ENCODE measurements around the gene STK32C. TPM values are rescaled to one million over a fixed set of nuclear protein-coding genes. Genes with fewer than 3 reads are reported as not detected.

STK32C gene
- total RNA-seq, 1 experiment from 2014 or later, result 22.5 TPM

GRCh38 chr10:132178672-132179545, 128.8 kb downstream of the STK32C start:
- in situ Hi-C loops (cut with HindIII; ENCODE audit: low pct_unique_long_range_greater_than_20kb, low sequenced_read_pairs), result no loop called here

DNA sequence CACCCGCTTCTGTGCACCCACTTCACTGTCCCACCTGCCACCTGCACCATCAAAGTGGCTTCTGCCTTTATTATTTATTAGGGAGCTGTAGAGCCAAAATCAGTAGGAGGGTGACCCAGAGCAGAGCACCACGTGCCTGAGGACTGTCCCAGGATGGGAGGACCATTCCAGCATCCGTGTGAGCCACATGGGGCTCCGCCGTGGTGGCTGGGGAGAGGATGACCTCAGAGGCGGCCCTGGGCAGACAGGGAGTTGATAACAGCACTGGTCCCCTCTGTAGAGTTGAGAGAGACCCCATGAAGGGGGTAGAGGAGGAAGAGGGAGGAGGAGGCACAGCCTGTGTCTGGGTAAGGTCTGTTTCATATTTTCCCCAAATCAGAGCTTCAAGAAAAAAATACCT, 129.7 kb downstream of the STK32C start:
- in situ Hi-C loops (cut with HindIII; ENCODE audit: low pct_unique_long_range_greater_than_20kb, low sequenced_read_pairs), result no loop called here
- no peak for DNase-seq (ENCODE audit: low read depth)

More at GRCh38 chr10:132178672-132179545, 128.8 kb downstream of the STK32C start:
- no peak for DNase-seq (ENCODE audit: low read depth)

- in situ Hi-C loops (cut with HindIII; ENCODE audit: low pct_unique_long_range_greater_than_20kb, low sequenced_read_pairs), result no loop called here
- no peak for DNase-seq (ENCODE audit: low read depth)
Measured at GRCh38 chr10:132176623-132177500, 130.9 kb downstream of the STK32C start.

DNA sequence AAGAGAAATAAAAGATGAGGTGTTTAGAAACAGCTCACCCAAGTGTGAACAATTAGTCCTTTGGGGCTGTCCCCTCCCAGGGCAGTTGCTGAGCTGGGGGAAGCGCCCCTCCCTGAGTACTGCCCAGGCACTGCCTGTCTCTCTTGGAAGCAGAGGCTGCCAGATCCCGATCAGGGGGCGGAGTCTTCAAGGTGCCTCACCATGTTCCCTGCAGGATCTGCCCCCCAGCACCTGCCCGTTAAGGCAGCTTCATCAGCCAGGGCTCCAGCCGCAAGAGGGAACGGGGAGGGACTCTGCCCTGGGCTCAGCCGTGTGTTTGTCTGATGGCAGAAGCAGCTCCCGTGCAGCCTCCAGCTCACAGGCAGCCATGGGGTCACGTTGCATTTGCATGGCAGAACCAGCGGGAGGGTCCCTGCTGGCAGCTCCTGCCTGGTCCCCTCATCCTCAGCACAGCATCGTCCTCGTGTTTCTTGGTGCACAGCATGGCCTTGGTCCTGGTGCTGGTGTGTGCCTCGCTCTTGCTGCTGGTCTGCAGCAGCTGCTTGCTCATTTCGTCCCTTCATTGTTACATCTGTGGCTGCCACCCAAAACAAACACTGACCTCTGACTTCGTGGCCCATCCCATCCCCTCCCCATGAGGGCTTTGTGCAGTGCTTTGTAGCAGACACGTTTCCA, 131.7 kb downstream of the STK32C start:
- DNase-seq (ENCODE audit: low read depth), result no peak
- in situ Hi-C loops (cut with HindIII; ENCODE audit: low pct_unique_long_range_greater_than_20kb, low sequenced_read_pairs), result no loop called here

DNA sequence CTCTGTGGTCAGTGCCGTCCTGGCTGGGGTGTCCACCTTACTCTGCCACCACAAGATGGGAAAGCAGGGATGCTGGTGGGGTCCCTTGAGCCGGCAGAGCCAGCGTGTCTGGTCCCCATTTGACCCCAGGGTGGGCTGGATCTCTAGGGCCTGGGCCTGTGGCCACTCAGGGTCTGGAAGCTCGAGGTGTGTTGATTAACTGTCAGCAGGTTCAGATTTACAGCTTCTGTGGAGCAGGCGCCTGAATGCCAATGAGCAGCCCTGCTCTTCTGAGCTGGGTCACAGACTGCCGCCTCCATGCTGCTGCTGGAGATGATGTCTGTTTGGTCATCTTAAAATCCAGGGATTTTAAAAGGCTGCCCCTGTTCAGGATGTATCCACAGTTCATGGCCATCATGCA, 132.3 kb downstream of the STK32C start:
- in situ Hi-C loops (cut with HindIII; ENCODE audit: low pct_unique_long_range_greater_than_20kb, low sequenced_read_pairs), result no loop called here
- DNase-seq (ENCODE audit: low read depth), result no peak

- in situ Hi-C loops (cut with HindIII; ENCODE audit: low pct_unique_long_range_greater_than_20kb, low sequenced_read_pairs), result no loop called here
Measured at GRCh38 chr10:132174237-132174636, 133.5 kb downstream of the STK32C start.

DNA sequence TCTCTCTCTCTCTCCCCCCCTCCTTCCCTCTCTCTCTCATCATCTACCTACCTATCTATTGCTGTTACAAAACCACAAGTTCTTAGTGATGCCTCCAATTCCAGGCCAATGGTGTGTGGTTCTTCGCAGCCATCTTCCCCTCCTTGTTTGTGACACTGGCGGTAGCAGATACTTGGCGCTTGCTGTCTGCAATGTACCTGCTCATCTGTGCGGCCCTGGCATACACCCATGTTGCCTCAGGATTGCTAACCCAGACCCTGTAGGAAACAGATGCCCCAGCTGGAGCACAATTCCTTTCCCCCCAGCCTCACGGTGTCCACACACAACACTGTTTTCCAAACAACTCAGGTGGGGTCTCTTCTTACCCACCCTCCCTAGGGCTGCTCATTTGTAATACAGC, 134.6 kb downstream of the STK32C start:
- in situ Hi-C loops (cut with HindIII; ENCODE audit: low pct_unique_long_range_greater_than_20kb, low sequenced_read_pairs), result no loop called here
- no peak for DNase-seq (ENCODE audit: low read depth)

More at GRCh38 chr10:132174237-132174636, 133.5 kb downstream of the STK32C start:
- no peak for DNase-seq (ENCODE audit: low read depth)

- no peak for DNase-seq (ENCODE audit: low read depth)
- in situ Hi-C loops (cut with HindIII; ENCODE audit: low pct_unique_long_range_greater_than_20kb, low sequenced_read_pairs), result no loop called here
Measured at GRCh38 chr10:132172091-132173066, 135.4 kb downstream of the STK32C start.

DNA sequence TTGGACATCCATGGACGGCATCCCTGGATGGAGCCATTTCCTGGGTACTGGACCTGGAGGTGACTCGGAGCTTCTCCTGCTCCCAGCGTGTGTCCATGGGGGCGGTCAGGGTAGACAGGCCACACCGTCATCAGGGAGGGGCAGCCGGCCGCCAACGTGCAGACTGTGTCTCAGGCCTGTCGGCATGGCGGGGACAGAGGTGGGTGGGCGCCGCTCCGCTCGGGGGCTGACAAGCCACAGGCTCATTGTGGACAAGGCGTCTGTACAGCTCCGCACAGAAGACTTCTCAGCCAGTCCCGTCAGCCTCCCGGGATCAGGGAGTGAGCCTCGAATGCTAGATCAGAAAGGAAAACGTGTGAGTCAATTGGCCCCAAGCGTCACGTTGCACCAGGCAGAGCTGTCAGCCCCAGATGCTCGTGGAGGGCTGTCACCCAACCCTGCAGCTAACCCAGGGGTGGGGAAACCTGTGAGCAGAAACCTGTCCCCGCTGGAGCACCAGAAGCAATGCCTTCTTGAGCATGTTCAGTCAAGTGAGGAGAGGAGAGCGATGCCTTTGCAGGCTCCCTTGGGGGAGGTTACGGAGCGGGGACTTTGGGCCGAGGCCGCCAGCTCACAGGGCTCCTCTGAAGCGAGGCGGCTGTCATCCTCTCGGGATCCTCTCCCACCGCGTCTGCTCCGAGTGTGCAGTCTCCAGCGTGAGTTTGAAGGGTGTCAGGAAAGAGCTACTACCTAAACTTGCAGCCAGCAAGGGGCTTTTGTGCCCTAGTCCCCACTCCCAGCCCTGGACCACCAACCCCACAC, 137.0 kb downstream of the STK32C start:
- in situ Hi-C loops (cut with HindIII; ENCODE audit: low pct_unique_long_range_greater_than_20kb, low sequenced_read_pairs), result no loop called here

DNA sequence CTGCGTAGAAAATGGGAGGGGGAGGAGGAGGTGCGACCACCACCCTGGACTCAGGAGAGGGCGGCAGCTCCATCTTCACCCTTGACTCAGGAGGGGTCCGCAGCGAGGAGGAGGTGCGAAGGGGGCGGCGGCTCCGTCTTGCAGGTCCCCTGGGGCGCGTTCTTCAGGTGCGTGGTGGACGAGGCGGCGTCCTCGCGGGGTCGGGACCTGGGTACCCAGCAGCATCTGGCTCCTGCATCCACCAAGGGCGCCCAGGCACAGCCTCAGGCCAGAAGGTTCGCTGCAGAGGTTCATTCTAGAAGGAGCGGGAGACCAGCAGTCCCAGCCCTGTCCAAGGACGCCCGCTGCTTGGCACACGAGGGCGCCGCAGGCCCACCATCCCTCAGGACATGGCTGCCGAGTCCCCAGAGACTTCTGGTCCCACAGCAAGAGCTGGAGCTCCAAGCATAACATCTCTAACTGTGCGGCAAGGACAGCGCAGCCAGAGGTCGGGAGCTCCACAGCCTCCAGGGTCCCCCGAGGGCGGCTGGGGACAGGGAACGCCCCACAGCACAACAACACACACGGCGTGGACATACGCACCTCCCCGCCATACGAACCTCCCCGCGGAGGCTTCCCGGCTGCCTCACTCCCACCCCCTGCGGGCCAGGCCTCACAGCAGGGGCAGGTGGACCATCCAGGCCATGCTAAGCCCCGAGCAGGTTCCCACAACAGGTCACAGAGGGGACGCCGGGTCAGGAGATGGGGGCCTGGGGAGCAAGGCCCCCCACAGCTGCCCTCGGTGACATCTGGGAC, 137.8 kb downstream of the STK32C start:
- DNase-seq (ENCODE audit: low read depth), result no peak
- in situ Hi-C loops (cut with HindIII; ENCODE audit: low pct_unique_long_range_greater_than_20kb, low sequenced_read_pairs), result no loop called here

More for the DNA sequence above, 137.0 kb downstream of the STK32C start:
- DNase-seq (ENCODE audit: low read depth), result no peak

GRCh38 chr10:132169031-132169765, 138.6 kb downstream of the STK32C start:
- in situ Hi-C loops (cut with HindIII; ENCODE audit: low pct_unique_long_range_greater_than_20kb, low sequenced_read_pairs), result no loop called here
- DNase-seq (ENCODE audit: low read depth), result no peak

DNA sequence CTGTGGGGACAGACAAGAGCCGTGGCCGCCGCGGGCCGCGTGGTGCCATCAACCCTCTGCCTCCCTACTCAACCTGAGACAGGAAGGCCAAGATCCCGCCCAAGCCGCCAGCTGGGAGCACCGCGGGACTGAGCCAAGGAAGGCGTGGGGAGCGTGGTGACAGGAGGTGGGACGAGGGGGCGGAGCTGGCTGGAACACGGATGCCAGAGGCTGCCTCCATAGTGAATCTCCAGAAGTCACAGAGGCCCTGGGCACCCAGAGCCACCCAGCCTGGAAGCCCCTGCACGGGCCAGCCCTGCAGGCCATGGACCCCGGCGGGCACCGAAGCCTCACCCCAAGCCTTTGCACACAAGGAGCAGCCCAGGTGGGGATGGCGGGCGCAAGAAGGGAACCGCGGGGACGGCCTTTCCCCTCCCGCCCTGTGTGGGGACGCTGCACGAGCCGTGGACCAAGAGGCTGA, 139.1 kb downstream of the STK32C start:
- DNase-seq (ENCODE audit: low read depth), result no peak
- in situ Hi-C loops (cut with HindIII; ENCODE audit: low pct_unique_long_range_greater_than_20kb, low sequenced_read_pairs), result no loop called here

- in situ Hi-C loops (cut with HindIII; ENCODE audit: low pct_unique_long_range_greater_than_20kb, low sequenced_read_pairs), result no loop called here
- no peak for DNase-seq (ENCODE audit: low read depth)
Measured at GRCh38 chr10:132167976-132168375, 139.8 kb downstream of the STK32C start.

GRCh38 chr10:132167041-132167674, 140.6 kb downstream of the STK32C start:
- in situ Hi-C loops (cut with HindIII; ENCODE audit: low pct_unique_long_range_greater_than_20kb, low sequenced_read_pairs), result no loop called here
- no peak for DNase-seq (ENCODE audit: low read depth)

All from Caki2 (cell line).